LNCaP clone FGC (cell line): ENCODE data around the gene OSBPL2.

Experiments
- DNase-seq: peaks from one replicate; pipeline ENCODE4 v3.0.0-alpha.2; 2011; ENCODE audit warnings: low read depth
- H3K4me3 ChIP-seq: 2 replicates; pipeline ENCODE4 v1.5.1; 2011; ENCODE audit warnings: mild to moderate bottlenecking, low read depth, low read length, control low read depth
- TF ChIP-seq, protein P1 (sequence below): IDR thresholded peaks from 2 replicates; pipeline ENCODE4 v1.5.1; 2012; ENCODE audit warnings: mild to moderate bottlenecking; ENCODE audit not compliant: control insufficient read depth, insufficient read depth; ENCODE audit errors: extremely low read depth

OSBPL2 gene

DNA sequence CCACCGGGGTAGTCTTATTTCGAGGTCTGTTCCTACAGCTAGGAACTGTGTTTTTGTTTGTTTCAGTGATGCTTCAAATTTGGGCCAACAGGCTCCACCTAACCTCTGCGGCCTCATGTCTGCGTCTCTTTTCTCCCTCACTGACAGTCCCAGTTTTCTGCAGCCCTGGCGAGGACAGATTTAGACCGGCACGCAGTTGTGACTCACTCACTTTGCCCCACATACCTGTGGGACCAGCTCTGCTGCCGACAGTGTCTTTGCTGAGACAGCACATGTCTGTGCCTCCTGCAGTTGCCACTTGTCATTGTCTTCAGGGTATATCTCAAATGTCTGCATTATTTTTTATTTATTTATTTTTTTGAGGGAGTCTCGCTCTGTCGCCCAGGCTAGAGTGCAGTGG lies 29.2 kb downstream of the OSBPL2 start:
- no peak for DNase-seq
- H3K4me3 ChIP-seq: no peak overlapping the region
- TF ChIP-seq, protein P1, sequence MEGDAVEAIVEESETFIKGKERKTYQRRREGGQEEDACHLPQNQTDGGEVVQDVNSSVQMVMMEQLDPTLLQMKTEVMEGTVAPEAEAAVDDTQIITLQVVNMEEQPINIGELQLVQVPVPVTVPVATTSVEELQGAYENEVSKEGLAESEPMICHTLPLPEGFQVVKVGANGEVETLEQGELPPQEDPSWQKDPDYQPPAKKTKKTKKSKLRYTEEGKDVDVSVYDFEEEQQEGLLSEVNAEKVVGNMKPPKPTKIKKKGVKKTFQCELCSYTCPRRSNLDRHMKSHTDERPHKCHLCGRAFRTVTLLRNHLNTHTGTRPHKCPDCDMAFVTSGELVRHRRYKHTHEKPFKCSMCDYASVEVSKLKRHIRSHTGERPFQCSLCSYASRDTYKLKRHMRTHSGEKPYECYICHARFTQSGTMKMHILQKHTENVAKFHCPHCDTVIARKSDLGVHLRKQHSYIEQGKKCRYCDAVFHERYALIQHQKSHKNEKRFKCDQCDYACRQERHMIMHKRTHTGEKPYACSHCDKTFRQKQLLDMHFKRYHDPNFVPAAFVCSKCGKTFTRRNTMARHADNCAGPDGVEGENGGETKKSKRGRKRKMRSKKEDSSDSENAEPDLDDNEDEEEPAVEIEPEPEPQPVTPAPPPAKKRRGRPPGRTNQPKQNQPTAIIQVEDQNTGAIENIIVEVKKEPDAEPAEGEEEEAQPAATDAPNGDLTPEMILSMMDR: no peak

DNA sequence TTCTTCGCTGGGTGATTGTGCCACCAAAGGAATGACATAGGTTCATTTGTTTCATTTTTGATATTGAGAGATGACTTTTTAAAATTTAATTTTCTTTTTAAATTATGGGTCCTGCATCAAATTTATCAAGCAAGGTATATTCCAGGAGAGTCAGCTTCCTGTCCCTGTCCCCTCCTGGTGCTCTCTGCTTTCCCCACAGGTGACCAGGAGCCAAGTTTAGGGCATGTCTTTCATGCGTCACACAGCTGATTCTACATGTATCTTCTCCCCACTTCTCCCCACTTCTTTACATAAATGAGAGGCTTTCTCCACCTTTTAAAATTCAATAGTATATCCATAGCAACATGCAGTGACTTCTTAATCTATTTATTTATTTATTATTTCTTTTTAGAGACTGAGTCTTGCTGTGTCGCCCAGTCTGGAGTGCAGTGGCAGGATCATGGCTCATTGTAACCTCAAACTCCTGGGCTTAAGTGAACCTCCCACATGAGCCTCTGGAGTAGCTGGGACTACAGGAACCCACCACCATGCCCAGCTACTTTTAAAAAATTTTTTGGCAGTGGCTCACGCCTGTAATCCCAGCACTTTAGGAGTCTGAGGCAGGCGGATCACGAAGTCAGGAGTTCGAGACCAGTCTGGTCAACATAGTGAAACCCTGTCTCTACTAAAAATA lies 30.0 kb downstream of the OSBPL2 start:
- H3K4me3 ChIP-seq: no peak overlapping the region
- TF ChIP-seq, protein P1: no peak
- DNase-seq: no peak

DNA sequence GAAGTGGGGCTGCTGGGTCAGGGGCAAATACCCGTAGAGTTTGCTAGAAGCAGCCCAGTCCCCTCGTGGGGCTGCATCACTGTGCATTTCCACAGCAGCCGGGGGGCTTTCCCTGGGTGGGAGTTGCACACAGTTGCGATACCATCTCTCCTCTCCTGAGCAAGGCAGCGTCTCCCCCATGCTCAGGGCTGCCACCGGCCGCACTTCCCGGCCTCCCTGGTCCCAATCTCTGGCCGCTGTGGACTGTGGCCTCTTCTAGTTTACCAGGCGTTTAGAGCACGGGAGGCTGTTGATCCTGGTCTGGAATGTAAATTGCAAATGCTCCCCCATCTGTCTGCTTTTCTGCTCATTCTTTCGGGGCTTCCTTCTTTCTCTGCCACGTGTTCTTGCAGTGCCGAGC lies 31.1 kb downstream of the OSBPL2 start:
- DNase-seq: no peak
- TF ChIP-seq, protein P1: no peak
- no peak overlapping the region for H3K4me3 ChIP-seq

DNA sequence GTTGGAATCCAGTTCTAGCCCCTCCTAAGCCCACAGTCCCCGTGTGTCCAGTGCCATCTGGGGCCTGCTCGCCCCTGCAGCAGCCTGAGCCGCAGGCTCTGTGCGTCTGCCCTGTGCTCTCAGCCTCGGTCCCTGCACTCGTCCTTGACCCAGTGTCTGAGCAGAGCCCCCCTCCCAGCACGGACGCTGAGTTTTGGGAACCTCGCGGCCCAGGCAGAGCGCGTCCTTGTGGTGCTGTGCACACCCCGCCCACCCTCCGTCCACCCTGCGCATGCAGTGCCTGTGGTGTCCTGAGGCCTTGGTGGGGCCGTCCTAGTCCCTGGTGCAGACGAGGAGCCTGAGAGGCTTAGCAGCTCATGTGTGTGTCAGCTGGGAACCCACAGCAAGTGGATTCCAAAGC lies 31.6 kb downstream of the OSBPL2 start:
- H3K4me3 ChIP-seq: no peak overlapping the region
- DNase-seq: no peak
- TF ChIP-seq, protein P1: no peak

DNA sequence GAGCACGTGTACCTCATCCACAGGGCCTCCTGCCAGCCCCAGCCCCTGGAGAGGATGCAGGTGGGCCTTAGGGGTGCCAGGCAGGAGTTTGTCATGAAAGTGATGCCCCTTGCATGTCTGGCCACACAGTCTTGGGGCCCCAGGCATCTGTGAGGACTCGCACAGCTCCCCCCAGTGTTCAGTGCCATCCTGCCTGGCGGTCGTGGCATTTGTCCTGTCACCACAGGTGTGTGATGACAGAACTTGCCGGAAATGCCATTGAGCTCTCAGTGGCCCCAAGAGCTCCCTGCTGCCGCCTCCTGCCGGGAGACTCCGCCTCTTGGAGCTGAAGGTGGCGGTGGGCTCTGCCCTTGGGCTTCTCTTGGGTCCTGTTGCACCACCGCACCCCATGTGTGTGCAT lies 33.9 kb downstream of the OSBPL2 start:
- TF ChIP-seq, protein P1: no peak
- no peak overlapping the region for H3K4me3 ChIP-seq
- no peak for DNase-seq

DNA sequence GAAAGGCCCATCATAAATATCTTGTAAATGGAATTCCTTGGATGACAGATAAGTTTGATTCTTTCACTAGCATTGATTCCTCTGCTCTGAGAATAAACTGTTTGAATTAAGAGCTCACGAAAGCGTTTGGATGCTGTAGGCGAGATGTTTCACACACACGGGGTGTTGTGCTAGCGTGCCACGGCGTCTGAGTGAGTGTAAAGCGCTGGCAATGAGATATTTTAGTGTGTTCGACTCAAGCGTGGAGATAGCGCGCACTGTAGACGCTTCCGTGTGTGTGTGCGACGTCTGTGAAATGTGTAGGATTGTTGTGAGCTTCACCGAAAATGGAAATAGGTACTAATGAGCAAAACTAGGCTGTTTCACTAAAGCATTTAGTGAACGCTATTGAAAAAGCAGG lies 35.1 kb downstream of the OSBPL2 start:
- H3K4me3 ChIP-seq: no peak overlapping the region
- no peak for DNase-seq
- TF ChIP-seq, protein P1: no peak

DNA sequence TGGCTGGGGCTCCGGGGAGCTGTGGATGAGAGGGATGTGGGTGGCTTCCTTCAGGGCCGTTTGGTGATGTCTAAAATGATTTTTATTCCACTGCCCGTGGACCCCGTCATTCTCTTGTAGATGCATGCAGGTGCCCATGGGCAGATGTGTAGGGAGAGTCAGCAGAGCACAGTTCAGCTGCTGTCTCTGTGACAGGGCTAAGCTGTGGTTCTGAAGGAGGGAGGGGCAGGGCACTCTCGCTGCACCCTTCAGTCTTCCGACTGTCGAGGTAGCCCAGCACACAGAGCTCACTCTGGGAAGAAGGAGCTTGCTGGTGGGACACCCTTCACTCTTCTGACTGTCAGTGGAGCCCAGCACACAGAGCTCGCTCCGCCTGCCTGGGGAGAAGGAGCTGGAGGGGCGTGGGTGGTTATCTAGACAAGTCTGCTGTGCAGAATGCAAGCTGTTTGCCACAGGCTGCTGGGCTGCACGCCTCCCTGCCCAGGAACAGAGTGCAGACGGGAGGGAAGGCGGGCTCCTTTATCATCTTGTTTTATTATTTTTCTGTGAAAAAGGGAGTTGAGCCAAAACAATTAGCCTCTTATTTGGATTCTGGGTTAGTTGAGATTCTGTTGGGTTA lies 36.1 kb downstream of the OSBPL2 start:
- DNase-seq: no peak
- TF ChIP-seq, protein P1: no peak
- no peak overlapping the region for H3K4me3 ChIP-seq
